ENCODE data around the gene TNS1. TPM values are rescaled to one million over a fixed set of nuclear protein-coding genes. Genes with fewer than 3 reads are reported as not detected.

The TNS1 gene
- total RNA-seq, 1 experiment from 2014 or later, result 3.4 TPM

GRCh38 chr2:217969588-217969987, 33.2 kb downstream of the TNS1 start:
- H3K56ac ChIP-seq (ENCODE audit: insufficient read length, low read depth, low read length), result no peak overlapping the region
- no peak overlapping the region for H3K4me2 ChIP-seq (ENCODE audit: insufficient read depth, insufficient read length, low read length)
- H3K79me1 ChIP-seq (ENCODE audit: insufficient read depth, low read depth, low read length, poor library complexity, severe bottlenecking), result no peaks in the 10 kb centered on the region
- H2BK12ac ChIP-seq (ENCODE audit: insufficient read length, low read depth, low read length), result no peak overlapping the region
- H3K79me2 ChIP-seq (ENCODE audit: insufficient read depth, low read length), result no peaks in the 10 kb centered on the region
- no peak overlapping the region for H3K4ac ChIP-seq (ENCODE audit: low read depth, low read length)
- no peak overlapping the region for H2BK5ac ChIP-seq (ENCODE audit: insufficient read length, low read length)
- no peaks in the 10 kb centered on the region for H3K9me3 ChIP-seq (ENCODE audit: control insufficient read depth, low read depth, low read length)
- no peak overlapping the region for H2BK120ac ChIP-seq (ENCODE audit: low read depth, low read length, poor library complexity, severe bottlenecking)
- H3K23me2 ChIP-seq (ENCODE audit: insufficient read length, low read depth, low read length, poor library complexity, severe bottlenecking), result no peaks in the 10 kb centered on the region
- H4K5ac ChIP-seq (ENCODE audit: insufficient read length, low read depth, low read length), result no peak overlapping the region
- no peaks in the 10 kb centered on the region for H4K20me1 ChIP-seq (ENCODE audit: control insufficient read depth, insufficient read depth, insufficient read length)
- no peaks in the 10 kb centered on the region; a peak in 1 of 5 replicates for H3K9me3 Mint-ChIP-seq
- no peak overlapping the region for H4K91ac ChIP-seq (ENCODE audit: insufficient read length, low read depth, low read length)
- H3K4me1 Mint-ChIP-seq, result peaks cover 20 to 33% of the 10 kb centered on the region in 2 experiments
- H2AFZ ChIP-seq (ENCODE audit: low read length), result no peak overlapping the region
- H3K14ac ChIP-seq (ENCODE audit: insufficient read depth, low read length), result no peak overlapping the region
- no peak for DNase-seq
- H3K27me3 ChIP-seq (ENCODE audit: insufficient read depth, low read length), result no peaks in the 10 kb centered on the region
- no peak for TF ChIP-seq CTCF (conservative IDR thresholded peaks at IDR 0.05)
- no peak overlapping the region for H3K18ac ChIP-seq (ENCODE audit: insufficient read length, low read depth, low read length)
- no peak overlapping the region for H4K8ac ChIP-seq (replicated peaks; ENCODE audit: insufficient read length, low read depth, low read length)
- H3T11ph ChIP-seq (ENCODE audit: low read length), result no peak overlapping the region
- no peak overlapping the region for H2BK20ac ChIP-seq (ENCODE audit: low read depth, low read length, poor library complexity, severe bottlenecking)
- no peak overlapping the region for H3K27ac ChIP-seq (ENCODE audit: insufficient read length, low read depth, low read length)
- H3K23ac ChIP-seq (ENCODE audit: insufficient read length, low read depth, low read length), result no peak overlapping the region
- no peak overlapping the region for H3K27ac Mint-ChIP-seq
- H3K36me3 Mint-ChIP-seq (ENCODE audit: insufficient read depth in 1 of 3, low read depth in 3 of 3), result no peaks in the 10 kb centered on the region
- H3K27me3 Mint-ChIP-seq (ENCODE audit: low read depth), result peaks cover 5% of the 10 kb centered on the region; the same call in 1 of the 2 replicates
- no peak overlapping the region for H3K4me3 Mint-ChIP-seq
- WGBS (ENCODE audit: extremely low coverage, insufficient read length, low lambda C conversion rate), result no CpG with 5 or more reads among the region's 1 CpG
- no peak overlapping the region for H2AK5ac ChIP-seq (ENCODE audit: insufficient read length, low read length)
- no peaks in the 10 kb centered on the region; the same call in 1 of the 2 replicates for H3K4me1 ChIP-seq (ENCODE audit: insufficient read depth, low read length)
- no peak overlapping the region for H3K9ac ChIP-seq (ENCODE audit: extremely low read depth, insufficient read length, low read length)
- H2BK15ac ChIP-seq (ENCODE audit: low read depth, low read length), result no peak overlapping the region
